Activated CD4-positive, alpha-beta memory T cell treated with anti-CD3 and anti-CD28 coated beads, Interleukin-2, amount 10 ng/mL, durations not matched to agents 7 days and 5 days (primary cell): Measurements from ENCODE around the gene SPAG7. TPM values are rescaled to one million over a fixed set of nuclear protein-coding genes. Genes with fewer than 3 reads are reported as not detected.

Experiments used
- CTCF ChIA-PET: fragments of 350-600 bp; sonication (Branson Sonifier 250); formaldehyde crosslinking; loops from one replicate; lab custom pipeline; 2021; ENCODE audit warnings: antibody characterized with exemption, inconsistent platforms; lab: Charles Lee
- POLR2A ChIA-PET: fragments of 350-600 bp; sonication (Branson Sonifier 250); formaldehyde crosslinking; loops from one replicate; lab custom pipeline; 2021; ENCODE audit warnings: antibody characterized with exemption; lab: Charles Lee
- DNase-seq: peaks from one replicate; pipeline ENCODE4 v3.0.0-alpha.2; 2020
- H3K27ac Mint-ChIP-seq: one replicate; pipeline ENCODE4 v1.8.0; 2021; ENCODE audit warnings: mild to moderate bottlenecking, mixed read lengths
- H3K27me3 Mint-ChIP-seq: one replicate; pipeline ENCODE4 v1.8.0; 2021; ENCODE audit warnings: mixed read lengths
- H3K36me3 Mint-ChIP-seq: one replicate; pipeline ENCODE4 v1.8.0; 2021; ENCODE audit warnings: low read depth, mixed read lengths
- H3K4me1 Mint-ChIP-seq: one replicate; pipeline ENCODE4 v1.8.0; 2021; ENCODE audit warnings: mixed read lengths
- H3K4me3 Mint-ChIP-seq: one replicate; pipeline ENCODE4 v1.8.0; 2021; ENCODE audit warnings: mild to moderate bottlenecking, mixed read lengths
- H3K9me3 Mint-ChIP-seq: one replicate; pipeline ENCODE4 v1.8.0; 2021; ENCODE audit warnings: mixed read lengths
- total RNA-seq, 2 experiments: library from RNA; stranded (reverse); gene quantifications; one replicate each; pipeline ENCODE4 v1.2.3, GENCODE V29; 2021

SPAG7 gene
- total RNA-seq, 2 experiments from 2014 or later: 53.0 to 58.2 TPM

- Mint-ChIP-seq H3K27me3 (no peaks in the 10 kb centered on the region), H3K4me1 (peaks cover 3% of the 10 kb centered on the region), H3K4me3 (no peak overlapping the region), H3K27ac (no peak overlapping the region), H3K9me3 (no peaks in the 10 kb centered on the region), H3K36me3 (peaks cover 22% of the 10 kb centered on the region)
- ChIA-PET POLR2A (interaction anchor here (1.1 to 20.7 kb wide), 3 partner anchors 8 to 17 kb away, joined by 3 to 711 read pairs (median 229); partner anchors contain the start of genes PFN1, RNF167, SLC25A11 and SPAG7), CTCF (interaction anchor here (1.6 to 4.2 kb wide), 3 partner anchors 9 to 49 kb away, joined by 3 to 17 read pairs (median 6); partner anchors contain the start of genes PFN1 and SPAG7)
- no peak for DNase-seq
Observed at GRCh38 chr17:4958102-4958501, 9.5 kb downstream of the SPAG7 start.

- Mint-ChIP-seq H3K4me1 (peaks cover 8% of the 10 kb centered on the region), H3K27ac (no peak overlapping the region), H3K27me3 (no peaks in the 10 kb centered on the region), H3K9me3 (no peaks in the 10 kb centered on the region), H3K4me3 (no peak overlapping the region), H3K36me3 (peaks cover 22% of the 10 kb centered on the region)
- ChIA-PET CTCF (interaction anchor here (0.7 to 4.2 kb wide), 4 partner anchors 8 to 119 kb away, joined by 3 to 17 read pairs (median 4); partner anchors contain the start of genes PFN1 and SPAG7), POLR2A (interaction anchor here (13.3 to 20.7 kb wide), 2 partner anchors 12 to 15 kb away, joined by 229 to 711 read pairs; partner anchors contain the start of genes PFN1, RNF167, SLC25A11 and SPAG7)
- peak; percentile 60 for DNase-seq
Observed at GRCh38 chr17:4956493-4957061, 11.0 kb downstream of the SPAG7 start.

GRCh38 chr17:4955091-4955490 is 12.5 kb downstream of the SPAG7 start:
- Mint-ChIP-seq H3K9me3 (no peaks in the 10 kb centered on the region), H3K4me1 (peaks cover 23% of the 10 kb centered on the region), H3K27ac (no peak overlapping the region), H3K27me3 (no peaks in the 10 kb centered on the region), H3K36me3 (peaks cover 16% of the 10 kb centered on the region), H3K4me3 (no peak overlapping the region)
- no peak for DNase-seq
- ChIA-PET POLR2A (interaction anchor here (0.9 to 20.7 kb wide), 3 partner anchors 14 to 46 kb away, joined by 3 to 711 read pairs (median 229); partner anchors contain the start of genes PFN1, RNF167, SLC25A11 and SPAG7), CTCF (interaction anchor here (0.6 to 4.2 kb wide), 5 partner anchors 12 to 107 kb away, joined by 3 to 17 read pairs (median 5); partner anchors contain the start of genes SLC25A11 and SPAG7)

GRCh38 chr17:4953451-4953961 is 14.1 kb downstream of the SPAG7 start:
- CTCF ChIA-PET: interaction anchor here (0.7 to 1.8 kb wide), 2 partner anchors 13 to 14 kb away, joined by 3 to 5 read pairs; partner anchors contain the start of genes RNF167 and SLC25A11
- Mint-ChIP-seq H3K4me3 (no peak overlapping the region), H3K4me1 (peaks cover 25% of the 10 kb centered on the region), H3K27me3 (no peaks in the 10 kb centered on the region), H3K36me3 (peaks cover 5% of the 10 kb centered on the region), H3K27ac (no peak overlapping the region), H3K9me3 (no peaks in the 10 kb centered on the region)
- DNase-seq: no peak
- POLR2A ChIA-PET: interaction anchor here (13.3 to 20.7 kb wide), 2 partner anchors 12 to 15 kb away, joined by 229 to 711 read pairs; partner anchors contain the start of genes PFN1, RNF167, SLC25A11 and SPAG7

- H3K27ac Mint-ChIP-seq: peak overlapping the region; percentile 92
- H3K36me3 Mint-ChIP-seq: peaks cover 21% of the 10 kb centered on the region
- no peak for DNase-seq
- ChIA-PET CTCF (interaction anchor here (0.5 to 1.6 kb wide), 3 partner anchors 16 to 42 kb away, joined by 3 to 6 read pairs (median 4); partner anchors contain the start of gene SPAG7), POLR2A (interaction anchor here (0.9 to 20.7 kb wide), 4 partner anchors 10 to 69 kb away, joined by 3 to 711 read pairs (median 116); partner anchors contain the start of genes PFN1, RNF167, SLC25A11 and SPAG7)
- peaks cover 27% of the 10 kb centered on the region for H3K4me1 Mint-ChIP-seq
- H3K27me3 Mint-ChIP-seq: no peaks in the 10 kb centered on the region
- peak overlapping the region; percentile 96 for H3K4me3 Mint-ChIP-seq
- no peaks in the 10 kb centered on the region for H3K9me3 Mint-ChIP-seq
Observed at GRCh38 chr17:4951486-4951885, 16.1 kb downstream of the SPAG7 start.

- H3K9me3 Mint-ChIP-seq: no peaks in the 10 kb centered on the region
- peaks cover 27% of the 10 kb centered on the region for H3K4me1 Mint-ChIP-seq
- H3K4me3 Mint-ChIP-seq: peak within 1 kb of the TSS; percentile 96
- H3K27ac Mint-ChIP-seq: peak within 1 kb of the TSS; percentile 92
- H3K27me3 Mint-ChIP-seq: no peaks in the 10 kb centered on the region
- H3K36me3 Mint-ChIP-seq: peaks cover 25% of the 10 kb centered on the region
- DNase-seq: no peak
- ChIA-PET CTCF (interaction anchor here (0.7 to 1.6 kb wide), 4 partner anchors 11 to 42 kb away, joined by 3 to 6 read pairs (median 4); partner anchors contain the start of genes RNF167, SLC25A11 and SPAG7), POLR2A (interaction anchor here (0.8 to 20.7 kb wide), 9 partner anchors 9 to 160 kb away, joined by 3 to 711 read pairs (median 4); partner anchors contain the start of genes CAMTA2, INCA1, KIF1C and PFN1)
Observed at GRCh38 chr17:4950746-4951204, 16.8 kb downstream of the SPAG7 start, which contains the start of gene ENO3. TSS of gene ENO3 (plus strand) at chr17:4951119. CDS start at chr17:4951830, 711 bp downstream.

- CTCF ChIA-PET: interaction anchor here (0.7 to 1.1 kb wide), 2 partner anchors 10 to 17 kb away, joined by 3 to 4 read pairs; partner anchors contain the start of genes RNF167, SLC25A11 and SPAG7
- POLR2A ChIA-PET: interaction anchor here (0.8 to 20.7 kb wide), 8 partner anchors 8 to 160 kb away, joined by 3 to 711 read pairs (median 4); partner anchors contain the start of genes CAMTA2, INCA1, KIF1C and PFN1
- no peaks in the 10 kb centered on the region for H3K27me3 Mint-ChIP-seq
- peak overlapping the region; percentile 96 for H3K4me3 Mint-ChIP-seq
- peak; percentile 45 for DNase-seq
- H3K4me1 Mint-ChIP-seq: peaks cover 33% of the 10 kb centered on the region
- peak overlapping the region; percentile 92 for H3K27ac Mint-ChIP-seq
- H3K9me3 Mint-ChIP-seq: no peaks in the 10 kb centered on the region
- peaks cover 31% of the 10 kb centered on the region for H3K36me3 Mint-ChIP-seq
Observed at GRCh38 chr17:4950075-4950745, 17.4 kb downstream of the SPAG7 start.

GRCh38 chr17:4949321-4950074 is 18.1 kb downstream of the SPAG7 start:
- Mint-ChIP-seq H3K4me3 (peak overlapping the region; percentile 96), H3K4me1 (peaks cover 39% of the 10 kb centered on the region), H3K27me3 (no peaks in the 10 kb centered on the region), H3K9me3 (no peaks in the 10 kb centered on the region), H3K36me3 (peaks cover 38% of the 10 kb centered on the region), H3K27ac (peak overlapping the region; percentile 91)
- CTCF ChIA-PET: interaction anchor here (1.1 to 2.2 kb wide), 3 partner anchors 13 to 18 kb away, joined by 4 to 10 read pairs (median 6); partner anchors contain the start of gene SPAG7
- peak; percentile 81 for DNase-seq
- POLR2A ChIA-PET: interaction anchor here (0.6 to 20.7 kb wide), 15 partner anchors 4 to 160 kb away, joined by 3 to 711 read pairs (median 6); partner anchors contain the start of genes CAMTA2, ENO3, GLTPD2 and INCA1

GRCh38 chr17:4948931-4949320 is 18.7 kb downstream of the SPAG7 start:
- H3K9me3 Mint-ChIP-seq: no peaks in the 10 kb centered on the region
- peak overlapping the region; percentile 96 for H3K4me3 Mint-ChIP-seq
- ChIA-PET POLR2A (interaction anchor here (0.6 to 20.7 kb wide), 16 partner anchors 5 to 471 kb away, joined by 3 to 711 read pairs (median 7); partner anchors contain the start of genes ARRB2, C17orf107, CAMTA2 and ENO3), CTCF (interaction anchor here (0.6 to 2.2 kb wide), 5 partner anchors 8 to 1238 kb away, joined by 3 to 10 read pairs (median 4); partner anchors contain the start of genes RNF167, SLC25A11 and SPAG7)
- H3K27me3 Mint-ChIP-seq: no peaks in the 10 kb centered on the region
- peak; percentile 83 for DNase-seq
- peaks cover 44% of the 10 kb centered on the region for H3K4me1 Mint-ChIP-seq
- peaks cover 44% of the 10 kb centered on the region for H3K36me3 Mint-ChIP-seq
- H3K27ac Mint-ChIP-seq: peak overlapping the region; percentile 100

GRCh38 chr17:4948166-4948930 is 19.3 kb downstream of the SPAG7 start, which contains the start of gene PFN1:
TSS of gene PFN1 (minus strand) at chr17:4948530. CDS start at chr17:4948394, 136 bp downstream.
- CTCF ChIA-PET: interaction anchor here (0.6 to 2.2 kb wide), 6 partner anchors 8 to 1237 kb away, joined by 3 to 10 read pairs (median 4); partner anchors contain the start of genes RNF167, SLC25A11 and SPAG7
- Mint-ChIP-seq H3K4me3 (peak within 1 kb of the TSS; percentile 96), H3K27me3 (no peaks in the 10 kb centered on the region), H3K4me1 (peaks cover 50% of the 10 kb centered on the region), H3K36me3 (peaks cover 48% of the 10 kb centered on the region), H3K9me3 (no peaks in the 10 kb centered on the region), H3K27ac (peak within 1 kb of the TSS; percentile 100)
- peak; percentile 94 for DNase-seq
- POLR2A ChIA-PET: interaction anchor here (0.6 to 20.7 kb wide), 20 partner anchors 5 to 471 kb away, joined by 3 to 711 read pairs (median 7); partner anchors contain the start of genes ARRB2, C17orf107, CAMTA2 and ENO3
